Endothelial cell (in vitro differentiated cells): ENCODE measurements around the gene DAPK3. TPM values are rescaled to one million over a fixed set of nuclear protein-coding genes. Genes with fewer than 3 reads are reported as not detected.

Source experiments
- DNase-seq: peaks from one replicate; pipeline ENCODE4 v3.0.0; 2021; ENCODE audit warnings: low spot score
- H3K27ac Mint-ChIP-seq: one replicate; pipeline ENCODE4 v1.8.0; 2021; ENCODE audit warnings: mixed read lengths, inconsistent platforms; ENCODE audit not compliant: unreplicated experiment
- H3K27me3 Mint-ChIP-seq: one replicate; pipeline ENCODE4 v1.8.0; 2021; ENCODE audit warnings: mild to moderate bottlenecking, moderate library complexity, mixed read lengths, inconsistent platforms; ENCODE audit not compliant: unreplicated experiment
- H3K36me3 Mint-ChIP-seq: one replicate; pipeline ENCODE4 v1.8.0; 2021; ENCODE audit warnings: mild to moderate bottlenecking, low read depth, mixed read lengths, inconsistent platforms; ENCODE audit not compliant: unreplicated experiment
- H3K4me1 Mint-ChIP-seq: one replicate; pipeline ENCODE4 v1.8.0; 2021; ENCODE audit warnings: mild to moderate bottlenecking, mixed read lengths, inconsistent platforms; ENCODE audit not compliant: unreplicated experiment
- H3K4me3 Mint-ChIP-seq: one replicate; pipeline ENCODE4 v1.8.0; 2021; ENCODE audit warnings: mild to moderate bottlenecking, mixed read lengths, inconsistent platforms; ENCODE audit not compliant: unreplicated experiment
- H3K9me3 Mint-ChIP-seq: one replicate; pipeline ENCODE4 v1.8.0; 2021; ENCODE audit warnings: mixed read lengths, inconsistent platforms; ENCODE audit not compliant: unreplicated experiment
- total RNA-seq: library from RNA; stranded (reverse); fragmentation: NEBNext Ultra II Directional; extraction: Animal tissue kit (Norgen Biotek cat#: 25700); gene quantifications from one replicate; pipeline ENCODE4 v1.2.1, GENCODE V29; 2021; ENCODE audit not compliant: unreplicated experiment
- TF ChIP-seq, protein P1 (sequence below): fragments of 200-600 bp; sonication (generic); IDR thresholded peaks from one replicate; pipeline ENCODE4 v1.5.0; 2021; ENCODE audit warnings: antibody characterized with exemption; ENCODE audit not compliant: unreplicated experiment

The DAPK3 gene
- total RNA-seq, 1 donor from 2014 or later, result 316 TPM

DNA sequence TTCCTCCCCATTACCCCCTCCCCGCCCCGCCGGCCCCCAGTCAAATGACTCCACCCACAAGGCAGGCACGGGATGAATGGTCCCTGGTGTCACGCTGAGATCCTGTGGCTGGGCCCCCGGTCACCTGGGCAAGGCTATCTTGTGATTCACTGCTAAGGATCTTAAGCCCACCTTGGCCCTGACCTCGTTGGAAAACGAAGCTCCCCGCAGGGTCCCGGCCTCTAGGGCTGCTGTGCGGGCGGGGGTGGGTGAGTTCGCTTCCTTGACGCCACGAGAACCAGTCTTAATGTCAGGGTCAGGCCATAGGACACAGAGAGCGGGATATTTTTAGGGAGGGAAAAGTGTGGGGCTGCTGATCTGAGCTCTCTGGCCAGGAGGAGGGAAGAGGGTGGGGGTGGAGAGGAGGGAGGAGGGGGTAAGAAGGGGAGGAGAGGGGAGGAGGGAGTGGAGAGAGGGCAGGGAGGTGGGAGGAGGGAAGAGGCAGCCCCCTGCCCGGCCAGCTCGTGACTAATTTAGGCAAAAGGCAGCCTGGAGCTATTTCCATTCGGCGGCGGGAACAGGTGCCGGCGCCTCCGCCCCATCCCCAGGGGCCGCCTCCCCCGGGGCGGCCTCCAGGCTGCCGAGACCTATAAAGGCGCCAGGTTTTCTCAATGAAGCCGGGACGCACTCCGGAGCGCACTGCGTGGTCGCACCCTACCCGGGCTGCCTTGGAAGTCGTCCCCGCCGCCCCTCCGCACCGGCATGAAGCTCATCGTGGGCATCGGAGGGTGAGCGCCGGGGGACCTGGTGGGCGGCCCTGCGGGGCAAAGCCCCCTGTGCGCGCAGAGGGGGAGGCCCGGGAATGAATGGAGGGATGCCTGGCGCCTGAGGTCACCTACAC lies 37.7 kb downstream of the DAPK3 start, which contains the start of gene NMRK2:
TSS of gene NMRK2 (plus strand) at position 139 of the 880 bp plus-strand sequence. CDS start at position 742, 603 bp downstream.
- H3K4me1 Mint-ChIP-seq, result no peaks in the 10 kb centered on the region
- no peak within 1 kb of the TSS for H3K27ac Mint-ChIP-seq
- H3K4me3 Mint-ChIP-seq, result no peak within 1 kb of the TSS
- no peaks in the 10 kb centered on the region for H3K9me3 Mint-ChIP-seq
- H3K27me3 Mint-ChIP-seq, result peaks cover 10% of the 10 kb centered on the region
- DNase-seq, result no peak
- H3K36me3 Mint-ChIP-seq, result no peaks in the 10 kb centered on the region
- TF ChIP-seq, protein P1, sequence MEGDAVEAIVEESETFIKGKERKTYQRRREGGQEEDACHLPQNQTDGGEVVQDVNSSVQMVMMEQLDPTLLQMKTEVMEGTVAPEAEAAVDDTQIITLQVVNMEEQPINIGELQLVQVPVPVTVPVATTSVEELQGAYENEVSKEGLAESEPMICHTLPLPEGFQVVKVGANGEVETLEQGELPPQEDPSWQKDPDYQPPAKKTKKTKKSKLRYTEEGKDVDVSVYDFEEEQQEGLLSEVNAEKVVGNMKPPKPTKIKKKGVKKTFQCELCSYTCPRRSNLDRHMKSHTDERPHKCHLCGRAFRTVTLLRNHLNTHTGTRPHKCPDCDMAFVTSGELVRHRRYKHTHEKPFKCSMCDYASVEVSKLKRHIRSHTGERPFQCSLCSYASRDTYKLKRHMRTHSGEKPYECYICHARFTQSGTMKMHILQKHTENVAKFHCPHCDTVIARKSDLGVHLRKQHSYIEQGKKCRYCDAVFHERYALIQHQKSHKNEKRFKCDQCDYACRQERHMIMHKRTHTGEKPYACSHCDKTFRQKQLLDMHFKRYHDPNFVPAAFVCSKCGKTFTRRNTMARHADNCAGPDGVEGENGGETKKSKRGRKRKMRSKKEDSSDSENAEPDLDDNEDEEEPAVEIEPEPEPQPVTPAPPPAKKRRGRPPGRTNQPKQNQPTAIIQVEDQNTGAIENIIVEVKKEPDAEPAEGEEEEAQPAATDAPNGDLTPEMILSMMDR, result no peak

DNA sequence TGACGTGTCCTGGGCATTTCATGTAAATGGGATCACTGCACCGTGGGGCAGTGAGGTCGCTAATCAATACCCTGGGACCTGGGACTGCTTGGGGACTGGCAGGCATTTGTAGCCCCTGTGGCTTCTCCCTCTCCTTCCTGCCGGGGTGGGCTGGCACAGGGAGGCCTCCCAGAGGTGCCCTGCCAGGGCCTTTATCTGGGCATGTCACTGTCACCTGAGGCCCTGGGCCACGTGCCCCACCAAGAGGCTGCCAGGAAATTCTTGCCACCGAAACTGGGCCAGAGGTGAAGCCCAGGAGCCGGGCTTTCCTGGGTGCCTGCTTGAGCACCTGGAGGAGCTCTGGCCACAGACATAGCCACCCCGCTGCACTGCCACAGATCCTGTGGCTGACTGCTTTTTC lies 39.9 kb downstream of the DAPK3 start:
- no peaks in the 10 kb centered on the region for H3K9me3 Mint-ChIP-seq
- H3K36me3 Mint-ChIP-seq, result no peaks in the 10 kb centered on the region
- no peaks in the 10 kb centered on the region for H3K4me1 Mint-ChIP-seq
- no peak overlapping the region for H3K27ac Mint-ChIP-seq
- no peak for DNase-seq
- H3K27me3 Mint-ChIP-seq, result peaks cover 12% of the 10 kb centered on the region
- H3K4me3 Mint-ChIP-seq, result no peak overlapping the region
- TF ChIP-seq, protein P1, result no peak

DNA sequence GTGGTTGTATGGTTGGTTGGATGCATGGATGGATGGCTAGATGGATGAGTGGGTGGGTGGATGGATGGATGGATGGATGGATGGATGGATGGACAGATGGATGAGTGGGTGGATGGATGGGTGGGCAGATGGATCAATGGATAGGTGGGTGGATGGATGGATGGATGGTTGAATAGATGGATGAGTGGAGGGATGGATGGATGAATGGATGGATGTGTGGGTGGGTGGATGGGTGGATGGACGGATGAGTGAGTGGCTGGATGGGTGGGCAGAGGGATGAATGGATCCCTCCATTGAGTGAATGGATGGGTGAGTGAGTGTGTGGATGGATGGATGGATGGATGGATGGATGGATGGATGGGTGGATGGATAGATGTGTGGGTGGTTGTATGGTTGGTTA lies 47.0 kb downstream of the DAPK3 start:
- peak overlapping the region; percentile 38 for H3K4me3 Mint-ChIP-seq
- no peaks in the 10 kb centered on the region for H3K4me1 Mint-ChIP-seq
- no peak overlapping the region for H3K27ac Mint-ChIP-seq
- H3K36me3 Mint-ChIP-seq, result peaks cover 14% of the 10 kb centered on the region
- peaks cover 5% of the 10 kb centered on the region for H3K27me3 Mint-ChIP-seq
- TF ChIP-seq, protein P1, result no peak
- DNase-seq, result no peak
- H3K9me3 Mint-ChIP-seq, result no peaks in the 10 kb centered on the region

DNA sequence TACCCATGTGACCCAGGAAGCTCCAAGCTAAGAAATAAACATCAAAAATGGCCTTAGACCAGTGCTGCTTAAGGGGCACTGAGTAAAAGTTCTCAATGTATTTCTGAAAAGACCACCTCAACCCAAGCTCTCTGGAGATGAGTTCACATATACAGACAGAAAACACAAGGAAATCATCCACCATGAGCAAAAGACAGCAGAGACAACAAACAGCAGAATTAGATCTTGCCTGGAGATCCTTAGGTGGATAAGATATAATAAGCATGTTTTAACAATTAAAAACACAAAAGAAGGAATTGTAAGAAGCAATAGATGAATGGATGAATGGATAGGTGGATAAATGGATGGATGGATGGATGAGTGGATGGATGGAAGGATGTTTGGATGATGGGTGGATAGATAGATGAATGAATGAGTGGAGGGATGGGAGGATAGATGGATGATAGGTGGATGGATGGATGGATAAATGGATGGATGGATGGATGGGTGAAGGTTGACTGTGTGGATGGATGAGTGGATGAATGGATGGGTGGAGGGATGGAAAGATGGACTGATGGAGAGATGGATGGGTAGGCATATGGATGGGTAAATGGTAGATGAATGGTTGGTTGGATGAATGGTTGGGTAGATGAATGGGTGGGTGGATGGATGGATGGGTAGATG lies 47.7 kb downstream of the DAPK3 start:
- Mint-ChIP-seq H3K36me3 (peaks cover 14% of the 10 kb centered on the region), H3K27ac (no peak overlapping the region), H3K4me3 (peak overlapping the region; percentile 38), H3K4me1 (no peaks in the 10 kb centered on the region), H3K27me3 (peaks cover 5% of the 10 kb centered on the region), H3K9me3 (no peaks in the 10 kb centered on the region)
- DNase-seq, result no peak
- TF ChIP-seq, protein P1, result no peak

DNA sequence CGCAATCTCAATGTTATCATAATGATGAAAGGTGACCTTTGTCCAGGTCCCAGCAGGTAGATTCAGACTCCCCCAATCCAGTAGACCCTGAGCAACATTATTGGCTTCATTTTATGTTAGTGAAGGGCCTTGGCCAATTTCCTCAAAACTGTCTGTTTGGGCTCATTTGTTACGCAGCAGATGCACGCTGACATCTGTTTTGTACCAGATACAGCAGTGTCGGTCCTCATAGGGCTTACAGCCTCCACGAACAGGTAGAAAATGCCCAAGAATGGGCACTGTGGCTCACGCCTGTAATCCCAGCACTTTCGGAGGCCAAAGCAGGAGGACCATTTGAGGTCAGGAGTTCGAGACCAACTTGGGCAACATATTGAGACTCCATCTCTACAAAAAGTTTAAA lies 51.1 kb downstream of the DAPK3 start:
- Mint-ChIP-seq H3K4me1 (no peaks in the 10 kb centered on the region), H3K36me3 (peaks cover 12% of the 10 kb centered on the region), H3K9me3 (no peaks in the 10 kb centered on the region)

More for the DNA sequence above, 51.1 kb downstream of the DAPK3 start:
- no peak for DNase-seq
- Mint-ChIP-seq H3K27ac (no peak overlapping the region), H3K4me3 (no peak overlapping the region), H3K27me3 (peaks cover 3% of the 10 kb centered on the region)
- TF ChIP-seq, protein P1, result no peak
